CD4-positive, alpha-beta memory T cell (primary cell): ENCODE measurements around the gene IKZF2. TPM values are rescaled to one million over a fixed set of nuclear protein-coding genes. Genes with fewer than 3 reads are reported as not detected.

Experiments
- CTCF ChIA-PET: fragments of 350-600 bp; sonication (Branson Sonifier 250); formaldehyde crosslinking; loops from one replicate; lab custom pipeline; 2021; ENCODE audit warnings: inconsistent platforms; ENCODE audit not compliant: partially characterized antibody; lab: Charles Lee
- POLR2A ChIA-PET: fragments of 350-600 bp; sonication (Branson Sonifier 250); formaldehyde crosslinking; loops from one replicate; lab custom pipeline; 2021; ENCODE audit not compliant: partially characterized antibody; lab: Charles Lee
- DNase-seq, 5 donors: peaks; one replicate each; pipeline versions ENCODE4 v3.0.0 to v3.0.0-alpha.2; 2020 to 2022; ENCODE audit warnings: mixed read lengths in 1 of 5
- H3K27ac ChIP-seq: one replicate; pipeline ENCODE4 v1.7.0; 2013; ENCODE audit warnings: low read depth, low read length
- H3K27me3 ChIP-seq: 2 replicates; pipeline ENCODE4 v1.7.0; 2013; ENCODE audit warnings: mild to moderate bottlenecking, low read length, moderate library complexity; ENCODE audit not compliant: insufficient read depth
- H3K36me3 ChIP-seq: 2 replicates; pipeline ENCODE4 v1.7.0; 2013; ENCODE audit warnings: mild to moderate bottlenecking, low read length, moderate library complexity; ENCODE audit not compliant: insufficient read depth
- H3K4me1 ChIP-seq: 2 replicates; pipeline ENCODE4 v1.7.0; 2013; ENCODE audit warnings: mild to moderate bottlenecking, low read length, moderate library complexity; ENCODE audit not compliant: insufficient read depth
- H3K4me3 ChIP-seq, 2 donors: one replicate each; pipeline ENCODE4 v1.7.0; 2013; ENCODE audit warnings: low read length in 2 of 2, mild to moderate bottlenecking in 1 of 2
- H3K9me3 ChIP-seq, 2 donors: one replicate each; pipeline ENCODE4 v1.7.0; 2013; ENCODE audit warnings: low read length in 2 of 2, control low read depth in 1 of 2; ENCODE audit not compliant: control insufficient read depth in 1 of 2
- H3K27ac Mint-ChIP-seq, 7 donors: one replicate each; pipeline ENCODE4 v1.8.0; 2020 to 2021; ENCODE audit warnings: mixed read lengths in 7 of 7, mild to moderate bottlenecking in 6 of 7, inconsistent platforms in 3 of 7, moderate library complexity in 3 of 7
- H3K27me3 Mint-ChIP-seq, 2 donors: one replicate each; pipeline ENCODE4 v1.8.0; 2020 to 2021; ENCODE audit warnings: mixed read lengths in 2 of 2
- H3K36me3 Mint-ChIP-seq, 2 donors: one replicate each; pipeline ENCODE4 v1.8.0; 2020 to 2021; ENCODE audit warnings: mixed read lengths in 2 of 2, inconsistent platforms in 1 of 2, mild to moderate bottlenecking in 1 of 2
- H3K4me1 Mint-ChIP-seq, 4 donors: one replicate each; pipeline ENCODE4 v1.8.0; 2020 to 2021; ENCODE audit warnings: mixed read lengths in 4 of 4, mild to moderate bottlenecking in 1 of 4
- H3K4me3 Mint-ChIP-seq, 8 donors: one replicate each; pipeline ENCODE4 v1.8.0; 2020 to 2021; ENCODE audit warnings: mixed read lengths in 8 of 8, mild to moderate bottlenecking in 7 of 8, moderate library complexity in 6 of 8, inconsistent platforms in 3 of 8
- H3K9me3 Mint-ChIP-seq, 8 donors: one replicate each; pipeline ENCODE4 v1.8.0; 2020 to 2021; ENCODE audit warnings: mixed read lengths in 8 of 8, mild to moderate bottlenecking in 5 of 8, inconsistent platforms in 3 of 8, moderate library complexity in 1 of 8
- intact Hi-C: fragments of 100-400 bp; cut with micrococcal nuclease; formaldehyde crosslinking; loops from one replicate; pipeline ENCODE4 v1.15.1; 2023
- polyA plus RNA-seq, 2 donors: library from polyadenylated mRNA; unstranded; fragments of 300-500 nt; fragmentation: Illumina TruSeq; gene quantifications; one replicate each; pipeline ENCODE4 v1.2.3, GENCODE V29; 2021
- total RNA-seq, 2 experiments: library from RNA; stranded (reverse); gene quantifications; one replicate each; pipeline ENCODE4 v1.2.3, GENCODE V29; 2021

IKZF2 gene
- total and polyA plus RNA-seq, 4 experiments from 2014 or later: 0.14 to 15.0 (median 6.9) TPM

GRCh38 chr2:213046431-213046830, 105.0 kb downstream of the IKZF2 start:
- no peak overlapping the region for H3K27ac Mint-ChIP-seq
- CTCF ChIA-PET: no interaction called here
- no peak overlapping the region for H3K4me3 Mint-ChIP-seq
- Histone ChIP-seq H3K4me3 (no peak overlapping the region), H3K27me3 (no peaks in the 10 kb centered on the region), H3K27ac (no peak overlapping the region), H3K36me3 (no peaks in the 10 kb centered on the region), H3K9me3 (no peaks in the 10 kb centered on the region), H3K4me1 (no peaks in the 10 kb centered on the region)
- no peak for DNase-seq
- H3K9me3 Mint-ChIP-seq: no peaks in the 10 kb centered on the region
- peaks cover 0 to 4% of the 10 kb centered on the region in 2 donors for H3K36me3 Mint-ChIP-seq
- POLR2A ChIA-PET: no interaction called here
- no peaks in the 10 kb centered on the region for H3K4me1 Mint-ChIP-seq
- H3K27me3 Mint-ChIP-seq: no peaks in the 10 kb centered on the region
- intact Hi-C loops: no loop called here

GRCh38 chr2:213043566-213043965, 107.8 kb downstream of the IKZF2 start:
- Histone ChIP-seq H3K4me1 (no peaks in the 10 kb centered on the region), H3K27ac (no peak overlapping the region), H3K4me3 (no peak overlapping the region), H3K27me3 (no peaks in the 10 kb centered on the region), H3K36me3 (no peaks in the 10 kb centered on the region), H3K9me3 (no peaks in the 10 kb centered on the region)
- Mint-ChIP-seq H3K4me3 (no peak overlapping the region), H3K36me3 (peaks cover 0 to 4% of the 10 kb centered on the region in 2 donors), H3K9me3 (no peaks in the 10 kb centered on the region), H3K27me3 (no peaks in the 10 kb centered on the region), H3K4me1 (no peaks in the 10 kb centered on the region), H3K27ac (no peak overlapping the region)
- ChIA-PET CTCF (no interaction called here), POLR2A (no interaction called here)
- intact Hi-C loops: no loop called here
- DNase-seq: no peak

- peaks cover 0 to 5% (median 3%) of the 10 kb centered on the region in 4 donors for H3K4me1 Mint-ChIP-seq
Measured at GRCh38 chr2:213042262-213042661, 109.2 kb downstream of the IKZF2 start.

GRCh38 chr2:213036836-213037235, 114.6 kb downstream of the IKZF2 start:
- Mint-ChIP-seq H3K27me3 (no peaks in the 10 kb centered on the region), H3K4me1 (peaks cover 0 to 12% (median 8%) of the 10 kb centered on the region in 4 donors), H3K27ac (peak overlapping the region in 1 of 7 donors; percentile 19), H3K9me3 (no peaks in the 10 kb centered on the region), H3K4me3 (no peak overlapping the region), H3K36me3 (no peaks in the 10 kb centered on the region)
- no peak overlapping the region for H3K27ac ChIP-seq
- H3K4me3 ChIP-seq: no peak overlapping the region
- intact Hi-C loops: no loop called here
- no peak for DNase-seq
- POLR2A ChIA-PET: no interaction called here
- no peaks in the 10 kb centered on the region for H3K36me3 ChIP-seq
- peaks cover 5% of the 10 kb centered on the region for H3K4me1 ChIP-seq
- H3K9me3 ChIP-seq: no peaks in the 10 kb centered on the region
- CTCF ChIA-PET: no interaction called here
- H3K27me3 ChIP-seq: no peaks in the 10 kb centered on the region

More at GRCh38 chr2:213042262-213042661, 109.2 kb downstream of the IKZF2 start:
- no peaks in the 10 kb centered on the region for H3K9me3 ChIP-seq
- Mint-ChIP-seq H3K36me3 (peaks cover 0 to 4% of the 10 kb centered on the region in 2 donors), H3K4me3 (no peak overlapping the region), H3K9me3 (no peaks in the 10 kb centered on the region), H3K27me3 (no peaks in the 10 kb centered on the region), H3K27ac (no peak overlapping the region)
- ChIA-PET CTCF (no interaction called here), POLR2A (no interaction called here)
- H3K4me3 ChIP-seq: no peak overlapping the region
- H3K36me3 ChIP-seq: no peaks in the 10 kb centered on the region
- H3K4me1 ChIP-seq: peaks cover 5% of the 10 kb centered on the region
- intact Hi-C loops: no loop called here
- H3K27ac ChIP-seq: no peak overlapping the region
- H3K27me3 ChIP-seq: no peaks in the 10 kb centered on the region
- no peak for DNase-seq

- no peak overlapping the region for H3K27ac ChIP-seq
- no peaks in the 10 kb centered on the region for H3K36me3 Mint-ChIP-seq
- no peak overlapping the region for H3K4me3 ChIP-seq
- H3K27ac Mint-ChIP-seq: no peak overlapping the region
- no peaks in the 10 kb centered on the region for H3K9me3 ChIP-seq
- H3K36me3 ChIP-seq: no peaks in the 10 kb centered on the region
- ChIA-PET POLR2A (no interaction called here), CTCF (no interaction called here)
- no peaks in the 10 kb centered on the region for H3K27me3 ChIP-seq
- H3K4me1 Mint-ChIP-seq: peaks cover 0 to 12% (median 8%) of the 10 kb centered on the region in 4 donors
- no peaks in the 10 kb centered on the region for H3K9me3 Mint-ChIP-seq
- H3K4me3 Mint-ChIP-seq: no peak overlapping the region
- peaks cover 5% of the 10 kb centered on the region for H3K4me1 ChIP-seq
- intact Hi-C loops: no loop called here
- no peak for DNase-seq
- H3K27me3 Mint-ChIP-seq: no peaks in the 10 kb centered on the region
Measured at GRCh38 chr2:213034585-213034984, 116.8 kb downstream of the IKZF2 start.

DNA sequence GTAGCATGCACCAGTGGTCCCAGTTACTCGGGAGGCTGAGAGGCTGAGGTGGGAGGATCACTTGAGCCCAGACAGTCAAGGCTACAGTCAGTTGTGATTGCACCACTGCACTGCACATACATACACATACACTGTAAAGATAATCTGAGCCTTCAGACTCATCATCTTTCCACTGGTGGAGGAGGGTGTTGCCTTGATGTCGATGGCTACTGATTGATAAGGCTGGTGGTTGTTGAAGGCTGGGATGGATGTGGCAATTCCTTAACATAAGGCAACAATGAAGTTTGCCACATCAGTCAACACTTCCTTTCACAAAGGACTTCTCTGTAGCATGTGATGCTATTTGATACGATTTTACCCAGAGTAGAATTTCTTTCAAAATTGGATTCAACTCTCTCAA, 118.8 kb downstream of the IKZF2 start:
- Mint-ChIP-seq H3K27me3 (no peaks in the 10 kb centered on the region), H3K4me3 (no peak overlapping the region), H3K36me3 (no peaks in the 10 kb centered on the region), H3K4me1 (peaks cover 0 to 11% (median 6%) of the 10 kb centered on the region in 4 donors), H3K9me3 (peaks cover 0 to 2% (median 0%) of the 10 kb centered on the region in 8 donors), H3K27ac (no peak overlapping the region)
- Histone ChIP-seq H3K36me3 (no peaks in the 10 kb centered on the region), H3K4me1 (peaks cover 3% of the 10 kb centered on the region), H3K27ac (no peak overlapping the region), H3K27me3 (no peaks in the 10 kb centered on the region), H3K4me3 (no peak overlapping the region), H3K9me3 (no peaks in the 10 kb centered on the region)
- intact Hi-C loops: no loop called here
- no peak for DNase-seq
- CTCF ChIA-PET: no interaction called here
- POLR2A ChIA-PET: no interaction called here

- CTCF ChIA-PET: no interaction called here
Measured at GRCh38 chr2:213022987-213023386, 128.4 kb downstream of the IKZF2 start.

More at GRCh38 chr2:213022987-213023386, 128.4 kb downstream of the IKZF2 start:
- Mint-ChIP-seq H3K27me3 (no peaks in the 10 kb centered on the region), H3K36me3 (no peaks in the 10 kb centered on the region), H3K27ac (peak overlapping the region in 1 of 7 donors; percentile 19), H3K4me3 (no peak overlapping the region), H3K9me3 (no peaks in the 10 kb centered on the region), H3K4me1 (peaks cover 1 to 9% (median 5%) of the 10 kb centered on the region in 4 donors)
- intact Hi-C loops: no loop called here
- H3K27me3 ChIP-seq: no peaks in the 10 kb centered on the region
- H3K9me3 ChIP-seq: no peaks in the 10 kb centered on the region
- no peak overlapping the region for H3K4me3 ChIP-seq
- DNase-seq: no peak
- no peak overlapping the region for H3K27ac ChIP-seq
- POLR2A ChIA-PET: no interaction called here
- H3K4me1 ChIP-seq: no peaks in the 10 kb centered on the region
- no peaks in the 10 kb centered on the region for H3K36me3 ChIP-seq
